HG03045 (cell line): ENCODE data around the gene SYT10.
"Not testable (repeated sequence)": the region's sequence is repeated elsewhere in the genome, so short reads cannot be mapped to it uniquely, and the experiment has no call there.

Experiments used
- ATAC-seq: cut with Tn5 transposase; IDR thresholded peaks from one replicate; pipeline ENCODE4 v1.9.1; 2021; ENCODE audit warnings: mild to moderate bottlenecking, moderate library complexity; ENCODE audit not compliant: unreplicated experiment

The SYT10 gene

GRCh38 chr12:33357181-33357580 is 82.4 kb downstream of the SYT10 start:
- ATAC-seq: no peak

GRCh38 chr12:33349791-33350190 is 89.8 kb downstream of the SYT10 start:
- ATAC-seq: no peak

DNA sequence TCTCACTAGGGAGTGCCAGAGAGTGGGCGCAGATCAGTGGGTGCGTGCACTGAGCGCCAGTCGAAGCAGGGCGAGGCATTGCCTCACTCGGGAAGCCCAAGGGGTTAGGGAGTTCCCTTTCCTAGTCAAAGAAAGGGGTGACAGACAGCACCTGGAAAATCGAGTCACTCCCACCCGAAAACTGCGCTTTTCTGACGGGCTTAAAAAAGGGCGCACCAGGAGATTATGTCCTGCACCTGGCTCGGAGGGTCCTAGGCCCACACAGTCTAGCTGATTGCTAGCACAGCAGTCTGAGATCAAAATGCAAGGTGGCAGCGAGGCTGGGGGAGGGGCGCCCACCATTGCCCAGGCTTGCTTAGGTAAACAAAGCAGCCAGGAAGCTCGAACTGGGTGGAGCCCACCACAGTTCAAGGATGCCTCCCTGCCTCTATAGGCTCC is 107.6 kb downstream of the SYT10 start:
- not testable (repeated sequence) for ATAC-seq

GRCh38 chr12:33330940-33331339 is 108.7 kb downstream of the SYT10 start:
- ATAC-seq: no peak
